ELR (cell line): ENCODE results near the gene PPP1R14B.

ENCODE experiments used
- DNase-seq: peaks from one replicate; pipeline ENCODE4 v3.0.0-alpha.2; 2015; ENCODE audit warnings: low read depth

PPP1R14B gene

DNA sequence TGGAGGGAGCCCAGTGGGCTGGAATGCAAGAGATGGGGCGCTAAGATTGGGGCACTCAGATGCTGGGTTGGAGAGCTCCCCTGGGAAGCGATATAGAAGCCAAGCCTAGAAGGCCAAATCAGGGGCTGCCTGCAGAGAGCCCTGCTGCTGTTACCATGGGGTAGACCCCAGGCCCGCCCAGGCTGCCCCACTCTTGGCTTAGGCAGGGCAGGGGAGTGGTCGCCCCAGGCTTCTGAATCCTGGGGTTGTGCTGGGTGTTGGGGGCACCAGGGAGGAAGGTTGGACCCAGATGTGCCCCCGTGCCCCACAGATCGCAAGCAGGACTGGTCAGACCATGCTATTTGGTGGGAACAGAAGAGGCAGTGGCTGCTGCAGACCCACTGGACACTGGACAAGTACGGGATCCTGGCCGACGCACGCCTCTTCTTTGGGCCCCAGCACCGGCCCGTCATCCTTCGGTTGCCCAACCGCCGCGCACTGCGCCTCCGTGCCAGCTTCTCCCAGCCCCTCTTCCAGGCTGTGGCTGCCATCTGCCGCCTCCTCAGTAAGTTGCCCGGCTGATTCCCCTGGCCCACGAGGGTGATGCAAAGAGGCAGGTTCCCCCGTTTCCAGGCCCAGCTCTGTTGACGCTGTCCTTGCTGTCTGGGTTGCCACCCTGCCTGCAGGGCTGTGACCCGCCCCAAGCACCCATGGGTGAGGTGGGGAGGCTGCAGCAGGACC is 36.3 kb downstream of the PPP1R14B start:
- DNase-seq, result no peak

DNA sequence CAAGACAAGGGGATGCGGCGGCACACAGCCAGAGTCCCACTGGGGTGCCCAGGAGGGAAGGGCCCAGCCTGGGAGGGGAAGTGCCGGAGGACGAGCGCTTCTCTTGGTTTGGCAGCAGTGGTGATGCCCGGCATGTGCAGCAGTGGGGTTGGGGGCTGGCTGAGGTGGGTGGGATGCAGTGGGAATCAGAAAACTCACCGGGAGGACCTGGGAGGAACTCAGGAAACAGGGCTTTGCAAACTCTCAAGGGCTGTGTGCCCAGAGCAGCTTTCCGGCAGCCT is 37.2 kb downstream of the PPP1R14B start:
- DNase-seq, result no peak

DNA sequence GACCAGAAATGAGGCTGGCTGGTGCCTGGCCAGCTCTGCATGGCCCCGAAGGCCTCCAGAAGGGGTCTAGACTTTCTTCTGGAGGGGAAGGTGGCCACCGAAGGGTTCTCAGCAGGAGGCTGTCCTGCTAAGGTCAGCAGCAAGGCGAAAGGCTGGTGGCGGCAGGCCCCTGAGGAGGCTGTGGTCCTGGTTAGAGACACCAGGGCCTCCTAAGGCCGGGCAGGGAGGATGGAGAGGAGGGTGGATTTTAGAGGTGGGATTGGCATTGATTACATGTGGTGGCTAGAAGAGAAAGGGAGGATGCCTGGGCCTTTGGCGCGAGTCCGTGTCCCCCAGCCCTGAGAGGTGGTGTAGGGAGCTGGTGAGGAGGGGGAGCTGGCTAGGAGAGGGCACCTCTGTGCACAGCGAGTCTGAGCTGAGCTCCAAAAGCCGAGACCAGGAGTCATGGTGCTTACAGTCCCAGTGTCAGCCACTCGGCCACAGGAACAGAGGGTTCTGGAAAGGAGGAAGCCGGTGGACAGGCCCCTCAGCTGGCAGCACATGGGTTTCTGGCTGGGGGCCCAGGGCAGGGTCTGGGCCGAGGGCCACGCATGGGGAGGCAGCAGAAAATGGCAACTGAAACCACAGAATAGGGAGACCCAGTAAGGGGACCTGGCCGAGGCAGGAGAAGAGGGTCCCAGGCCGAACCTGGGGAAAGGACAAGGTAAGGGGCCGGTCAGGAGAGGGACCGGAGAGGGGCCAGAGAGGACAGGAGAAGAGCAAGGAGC is 37.8 kb downstream of the PPP1R14B start:
- DNase-seq, result no peak

DNA sequence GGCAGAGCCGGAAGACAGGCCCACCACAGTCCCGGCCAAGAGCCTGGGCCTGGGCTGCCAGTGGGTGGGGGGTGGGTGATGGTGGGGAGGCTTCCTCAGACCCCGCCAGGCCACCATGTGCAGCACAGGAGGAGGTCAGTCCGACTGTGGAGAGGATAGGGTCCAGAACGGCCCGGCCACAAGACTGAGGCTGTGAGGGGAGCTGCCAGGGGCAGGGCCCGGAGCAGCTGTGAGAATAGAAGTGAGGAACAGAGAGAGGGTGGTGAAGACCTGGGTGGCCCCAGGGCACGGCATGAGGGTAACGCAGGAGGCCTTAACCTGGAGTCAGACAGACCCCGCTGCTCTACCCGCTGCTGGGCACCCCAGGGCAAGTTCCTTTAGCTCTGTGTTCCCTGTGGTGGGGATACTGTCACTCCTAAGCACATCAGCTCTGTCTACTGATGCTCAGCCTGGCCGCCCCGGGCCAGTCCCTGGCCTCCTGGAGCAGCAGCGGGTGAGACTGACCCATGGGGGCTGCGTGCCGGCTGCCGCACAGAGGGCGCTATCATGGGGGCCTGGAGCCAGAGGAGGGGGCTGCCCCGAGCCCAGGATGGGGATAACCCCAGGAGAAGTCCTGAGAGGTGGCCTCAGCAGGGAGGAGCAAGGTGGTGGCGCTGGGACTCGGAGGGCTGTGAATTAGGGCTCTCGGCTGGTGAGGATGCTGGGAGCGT is 38.5 kb downstream of the PPP1R14B start:
- DNase-seq, result no peak

DNA sequence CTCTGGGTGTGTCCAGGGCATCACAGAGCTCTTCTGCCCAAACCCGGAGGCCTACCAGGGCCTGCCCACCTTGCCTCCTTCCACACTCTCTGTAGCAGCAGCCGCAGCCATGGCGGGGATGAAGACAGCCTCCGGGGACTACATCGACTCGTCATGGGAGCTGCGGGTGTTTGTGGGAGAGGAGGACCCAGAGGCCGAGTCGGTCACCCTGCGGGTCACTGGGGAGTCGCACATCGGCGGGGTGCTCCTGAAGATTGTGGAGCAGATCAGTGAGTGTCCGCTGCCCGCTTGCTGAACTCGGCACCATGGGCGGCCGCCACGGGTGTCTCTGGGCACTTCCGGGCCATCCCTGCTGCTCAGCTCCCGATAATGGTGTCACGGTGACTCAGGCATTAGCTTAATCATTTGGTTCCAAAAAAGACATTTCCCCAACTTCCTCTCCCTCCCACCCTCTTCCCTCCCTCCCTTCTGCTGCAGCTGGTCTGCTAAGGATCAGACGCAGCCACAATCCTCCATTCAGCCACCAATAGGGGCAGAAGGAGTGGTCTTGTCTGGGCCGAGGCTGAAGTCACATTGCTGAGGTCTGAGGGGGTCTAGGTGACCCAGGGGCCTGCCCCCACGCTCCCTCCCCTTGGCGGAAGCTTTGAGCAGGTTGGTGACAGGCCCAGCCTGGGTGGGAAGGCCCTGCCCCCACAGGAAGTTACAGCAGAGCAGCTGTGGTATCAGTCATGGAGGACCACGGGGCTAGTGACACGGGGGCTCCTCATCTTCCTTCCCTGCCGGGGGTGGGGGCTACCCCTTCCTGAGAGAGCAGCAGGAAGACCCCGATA is 39.3 kb downstream of the PPP1R14B start:
- DNase-seq, result peak; percentile 83

DNA sequence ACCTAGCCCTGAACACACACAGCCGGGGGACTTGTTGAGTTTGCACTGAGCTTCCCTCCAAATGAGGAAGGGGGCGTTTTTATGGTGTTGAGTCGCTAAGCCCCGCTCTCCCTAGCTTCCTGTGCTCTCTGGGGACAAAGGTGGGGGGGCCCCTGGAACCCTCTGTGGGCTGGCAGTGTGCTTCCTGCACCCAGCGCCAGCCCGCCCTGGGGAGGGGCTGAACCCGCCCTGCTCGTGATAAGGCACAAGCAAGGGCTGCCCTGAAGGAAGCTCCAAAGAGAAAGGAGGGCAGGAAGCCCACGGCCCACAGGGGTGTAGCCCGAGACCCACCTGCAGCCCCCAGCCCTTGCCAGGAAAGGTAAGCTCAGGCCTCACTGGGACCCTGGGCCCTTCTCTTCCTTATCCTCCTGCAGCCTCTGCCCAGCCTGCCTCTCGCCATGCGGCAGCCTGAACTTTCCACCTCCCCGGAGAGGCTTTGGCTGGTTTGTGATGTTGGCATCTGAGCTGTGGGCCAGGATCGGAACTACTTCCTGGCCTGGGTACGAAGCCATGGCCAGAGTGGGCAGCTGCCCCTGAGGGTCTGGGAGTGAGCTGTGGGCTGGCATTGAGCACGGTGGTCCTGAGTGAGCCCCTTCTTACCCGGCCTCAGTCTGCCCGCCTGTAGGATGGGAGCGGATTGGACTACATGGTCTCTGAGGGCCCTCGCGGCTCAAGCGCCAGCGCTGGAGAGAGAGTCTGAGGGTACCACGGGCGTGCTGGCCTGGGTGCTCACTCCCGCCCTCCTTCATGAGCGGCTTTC is 40.1 kb downstream of the PPP1R14B start, which contains the start of gene FERMT3:
FERMT3 (plus strand) TSS at position 265 of the 799 bp plus-strand sequence. CDS start 644 bp downstream, outside the sequence.
- DNase-seq, result no peak

DNA sequence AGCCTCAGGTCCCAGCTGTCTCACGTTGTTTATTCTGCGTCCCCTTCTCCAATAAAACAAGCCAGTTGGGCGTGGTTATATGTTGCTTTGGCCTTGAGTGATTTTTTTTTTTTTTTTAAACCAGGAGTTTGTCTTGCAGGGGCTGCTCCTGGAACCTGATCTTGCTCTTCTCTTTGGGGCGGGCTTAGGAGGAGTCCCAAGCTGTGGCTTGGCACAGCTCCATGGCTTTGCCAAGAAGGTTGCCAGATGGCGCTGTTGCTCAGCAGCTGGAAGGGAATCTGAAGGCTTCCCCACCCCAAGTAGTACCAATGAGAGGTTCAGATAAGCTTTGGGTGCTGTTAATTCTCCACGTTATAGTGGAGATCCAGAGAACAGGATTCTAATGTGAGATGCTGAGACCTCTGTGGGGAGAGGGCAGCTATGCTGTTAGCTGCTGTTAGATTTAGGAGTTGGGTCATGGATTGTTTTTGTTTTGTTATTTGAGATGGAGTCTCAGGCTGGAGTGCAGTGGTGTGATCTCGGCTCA is 42.2 kb downstream of the PPP1R14B start:
- DNase-seq, result peak; percentile 95

DNA sequence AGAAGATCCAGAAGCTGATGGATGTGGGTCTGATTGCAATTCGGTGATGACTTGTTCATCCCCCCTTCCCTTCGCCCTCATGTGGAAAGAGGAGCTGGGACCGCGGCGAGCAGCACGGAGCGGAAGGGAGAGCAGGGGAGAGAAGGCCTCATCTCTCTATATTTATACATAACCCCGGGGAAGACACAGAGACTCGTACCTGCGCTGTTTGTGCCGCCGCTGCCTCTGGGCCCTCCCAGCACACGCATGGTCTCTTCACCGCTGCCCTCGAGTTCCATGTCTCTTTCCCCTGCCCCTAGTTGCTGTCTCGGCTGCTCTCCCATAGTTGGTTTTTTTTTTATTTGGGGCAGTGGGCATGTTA is 42.7 kb downstream of the PPP1R14B start:
- DNase-seq, result no peak

DNA sequence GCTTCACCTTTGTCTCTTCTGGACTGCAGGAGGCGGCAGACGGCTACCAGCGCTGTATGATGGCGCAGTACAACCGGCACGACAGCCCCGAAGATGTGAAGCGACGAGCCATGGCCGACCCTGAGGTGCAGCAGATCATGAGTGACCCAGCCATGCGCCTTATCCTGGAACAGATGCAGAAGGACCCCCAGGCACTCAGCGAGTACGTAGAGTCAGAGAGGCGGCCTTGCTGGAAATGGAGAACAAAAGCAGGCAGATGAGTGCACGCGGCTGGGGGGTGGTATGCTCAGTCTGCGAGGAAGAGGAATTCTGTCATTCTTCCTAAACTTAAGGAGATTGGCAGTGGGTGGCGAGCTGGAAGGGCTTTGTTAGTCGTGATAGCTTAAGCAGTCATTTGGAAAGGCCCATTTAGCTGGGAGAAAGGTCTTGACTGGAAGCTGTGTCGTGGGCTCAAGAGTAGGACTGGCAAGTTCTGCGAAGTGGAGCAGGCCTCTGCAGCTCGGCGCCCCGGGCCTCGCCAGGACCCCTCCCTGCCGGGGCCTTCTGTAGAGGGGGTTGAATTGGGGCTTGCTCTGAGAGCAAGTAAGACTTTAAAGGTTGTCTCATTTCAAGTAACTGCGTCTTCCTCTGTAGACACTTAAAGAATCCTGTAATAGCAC is 43.2 kb downstream of the PPP1R14B start:
- no peak for DNase-seq

DNA sequence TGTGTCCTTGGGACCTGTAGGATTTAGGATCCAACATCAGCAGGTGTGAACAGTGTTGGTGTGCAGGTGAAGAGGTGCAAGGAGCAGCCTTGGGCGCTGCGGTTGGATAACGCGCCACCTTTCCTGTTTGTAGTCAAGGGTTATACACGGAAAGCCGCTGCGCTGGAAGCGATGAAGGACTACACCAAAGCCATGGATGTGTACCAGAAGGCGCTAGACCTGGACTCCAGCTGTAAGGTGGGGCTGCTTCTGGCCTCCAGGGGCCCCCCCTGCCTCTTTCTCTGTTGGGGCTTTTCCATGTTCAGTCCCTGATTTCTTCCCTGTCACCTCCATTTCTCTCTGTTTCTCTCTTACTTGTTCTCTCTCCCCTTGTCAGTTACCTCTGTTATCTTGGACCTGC is 43.8 kb downstream of the PPP1R14B start:
- DNase-seq, result no peak

DNA sequence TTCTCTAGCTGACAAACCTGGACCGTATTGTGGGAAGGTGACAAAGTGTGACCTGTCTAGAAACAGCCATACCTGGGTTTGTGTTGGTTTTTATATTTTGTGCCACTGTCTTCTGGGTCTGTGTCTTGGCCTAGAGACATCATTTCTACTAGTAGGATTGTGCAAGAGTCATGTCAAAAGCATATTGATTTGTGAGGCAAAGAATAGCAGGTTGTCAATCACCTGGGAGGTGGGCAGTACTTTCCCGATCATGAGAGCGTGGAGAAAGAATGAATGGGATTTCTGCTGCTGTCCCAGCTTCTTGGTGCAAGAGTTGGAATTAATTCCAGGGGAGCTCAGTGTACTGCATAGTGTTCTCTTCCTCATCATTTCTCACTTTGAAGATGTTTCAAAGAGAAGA is 45.2 kb downstream of the PPP1R14B start:
- DNase-seq, result no peak

DNA sequence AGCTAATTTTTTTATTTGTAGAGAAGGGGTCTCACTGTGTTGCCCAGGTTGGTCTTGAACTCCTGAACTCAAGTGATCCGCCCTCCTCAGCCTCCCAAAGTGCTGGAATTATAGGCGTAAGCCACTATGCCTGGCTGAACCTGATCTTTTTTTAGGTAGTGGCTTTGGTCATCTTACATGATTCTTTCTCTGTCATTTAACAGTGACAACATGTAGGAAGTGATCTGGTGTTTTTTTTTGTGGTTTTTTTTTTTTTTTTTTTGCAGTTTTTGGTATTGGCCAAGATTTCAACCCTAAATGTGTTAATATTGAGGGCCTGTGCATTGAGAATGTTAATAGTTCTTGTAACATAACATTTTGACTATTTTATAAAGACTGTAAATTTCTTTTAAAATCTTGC is 48.2 kb downstream of the PPP1R14B start:
- no peak for DNase-seq

DNA sequence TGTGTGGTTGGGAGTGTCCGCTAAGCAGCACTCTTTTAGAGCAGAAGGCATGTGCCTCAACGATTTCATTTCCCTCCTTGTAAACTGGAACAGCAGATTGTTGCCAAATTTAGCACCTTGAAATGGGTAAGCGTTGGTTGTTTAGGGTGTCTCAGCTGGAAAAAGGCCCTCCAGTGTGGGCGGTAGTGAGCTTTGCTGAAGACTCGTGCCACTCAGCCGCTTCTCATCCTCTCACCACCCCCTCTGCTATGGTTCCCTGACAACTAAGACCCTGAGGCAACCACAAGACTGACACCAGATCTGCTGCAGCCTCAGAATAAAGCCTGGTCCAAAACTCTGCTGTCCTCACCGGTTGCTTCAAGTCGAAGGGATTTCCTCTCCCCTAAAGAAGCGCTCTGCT is 50.1 kb downstream of the PPP1R14B start:
- no peak for DNase-seq
